Measurements from ENCODE around the gene NTHL1.

GRCh38 chr16:1998360-1998835, 49.2 kb downstream of the NTHL1 start:
- TF ChIP-seq SUZ12 (IDR thresholded peaks at IDR 0.05) (no peak), SP1 (IDR thresholded peaks at IDR 0.05) (no peak), BHLHE40 (IDR thresholded peaks at IDR 0.05; ENCODE audit: borderline replicate concordance) (no peak), FOXK2 (IDR thresholded peaks at IDR 0.05) (no peak), TARDBP (IDR thresholded peaks at IDR 0.05) (no peak), FOXM1 (IDR thresholded peaks at IDR 0.05; ENCODE audit: borderline replicate concordance) (no peak)

All from HEK293T (cell line).